HG03280 (cell line): Measurements from ENCODE around the gene CENPL.

Experiments
- ATAC-seq: cut with Tn5 transposase; IDR thresholded peaks from one replicate; pipeline ENCODE4 v1.9.1; 2021; ENCODE audit warnings: mild to moderate bottlenecking, moderate library complexity; ENCODE audit not compliant: unreplicated experiment

CENPL gene

DNA sequence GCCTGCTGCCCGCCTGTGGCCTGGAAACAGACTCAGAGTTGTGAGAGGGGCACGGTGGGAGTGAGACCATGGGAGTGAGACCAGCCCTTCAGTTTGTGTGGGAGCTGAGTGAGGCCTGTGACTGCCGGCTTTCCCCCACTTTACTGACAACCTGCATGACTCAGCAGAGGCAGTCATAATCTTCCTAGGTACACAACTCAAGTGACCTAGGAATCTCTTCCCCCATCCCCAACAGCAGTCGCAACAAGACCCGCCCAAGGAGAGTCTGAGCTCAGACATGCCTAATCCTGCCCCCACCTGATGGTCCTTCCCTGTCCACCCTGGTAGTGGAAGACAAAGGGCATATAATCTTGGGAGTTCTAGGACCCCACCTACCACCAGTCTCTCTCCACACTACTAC is 65.7 kb downstream of the CENPL start:
- ATAC-seq: no peak

GRCh38 chr1:173758110-173758509 is 66.6 kb downstream of the CENPL start:
- ATAC-seq: no peak

DNA sequence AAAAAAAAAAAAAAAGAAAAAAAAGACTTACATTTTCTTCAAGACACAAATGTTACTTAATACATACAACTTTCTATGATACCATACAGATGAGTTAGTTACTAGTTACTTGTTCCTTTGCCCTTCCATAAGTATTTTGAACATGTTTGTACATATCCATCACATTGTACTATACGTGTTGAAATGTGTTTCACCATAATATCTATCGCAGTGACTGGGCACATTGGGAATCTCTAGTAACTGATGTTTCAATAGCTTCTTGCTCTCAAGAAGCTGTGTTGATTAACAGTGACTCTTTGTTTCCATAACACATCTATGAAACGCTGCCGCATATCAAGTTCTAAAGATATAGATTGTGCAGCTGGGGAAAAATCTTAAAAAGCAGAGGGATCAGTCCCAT is 67.0 kb downstream of the CENPL start:
- no peak for ATAC-seq

DNA sequence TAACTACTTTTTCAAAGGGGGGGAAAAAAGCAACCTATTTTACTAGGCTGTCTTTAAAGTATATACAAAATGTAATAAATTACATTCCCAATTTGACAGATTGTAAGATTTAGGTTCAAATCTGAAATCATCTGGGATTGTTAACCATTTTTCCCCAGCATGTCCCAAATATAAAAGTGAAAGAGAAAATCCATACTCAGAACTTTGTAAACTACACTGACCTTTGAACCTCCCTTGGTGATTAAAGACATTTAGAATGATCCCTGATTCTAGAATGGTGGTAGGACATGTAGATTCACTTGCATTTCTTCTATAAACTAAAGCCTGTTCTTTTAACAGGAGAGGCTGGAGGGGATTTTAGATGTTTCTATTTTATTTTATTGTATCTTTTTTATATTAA is 70.9 kb downstream of the CENPL start:
- no peak for ATAC-seq
